Measurements from ENCODE around the gene ARID5B. TPM values are rescaled to one million over a fixed set of nuclear protein-coding genes. Genes with fewer than 3 reads are reported as not detected.

ARID5B gene
- total and polyA plus RNA-seq, 2 of the 4 experiments (the other 2 are of a cell fraction), result 41.0 to 125 TPM

- no TSS peak for BruUV-seq (replicated peaks)
- peak overlapping the region; percentile 96 for H3K27ac ChIP-seq (ENCODE audit: insufficient read depth, low read length)
- H4K5ac ChIP-seq (ENCODE audit: low read depth, low read length), result peak overlapping the region; percentile 99
- peaks cover 2% of the 10 kb centered on the region for H3K9me3 ChIP-seq (ENCODE audit: control insufficient read depth, insufficient read depth, low read length)
- CTCF ChIA-PET, result no interaction called here
- no peak overlapping the region for H2AFZ ChIP-seq (replicated peaks; ENCODE audit: low read length, poor library complexity)
- peak overlapping the region; percentile 91 for H2BK5ac ChIP-seq (ENCODE audit: low read depth, low read length, poor library complexity, severe bottlenecking)
- ATAC-seq (ENCODE audit: low read depth), result no peak
- peak overlapping the region; percentile 98 for H2AK5ac ChIP-seq (ENCODE audit: low read depth, low read length)
- no peaks in the 10 kb centered on the region for H3K27me3 ChIP-seq (ENCODE audit: control insufficient read depth, insufficient read depth, low read length)
- intact Hi-C loops (cut with micrococcal nuclease), result no loop called here
- H2BK20ac ChIP-seq (ENCODE audit: low read depth, low read length), result peak overlapping the region; percentile 84
- H3K4ac ChIP-seq (ENCODE audit: low read depth, low read length), result peak overlapping the region; percentile 98
- H3K79me1 ChIP-seq (ENCODE audit: low read depth in 1 of 2, low read length in 2 of 2), result peaks cover 4 to 25% of the 10 kb centered on the region in 2 experiments; a peak in 3 of 4 replicates
- no peak overlapping the region; the same call in 1 of the 2 replicates for H3K23ac ChIP-seq (ENCODE audit: low read depth, low read length)
- POLR2A ChIA-PET (ENCODE audit: unreplicated experiment), result no interaction called here
- H3K56ac ChIP-seq (ENCODE audit: extremely low read depth, insufficient read depth, low read length), result peak overlapping the region; percentile 61; the same call in 1 of the 2 replicates
- peak overlapping the region; percentile 100 for H3K18ac ChIP-seq (ENCODE audit: low read depth, low read length)
- peak overlapping the region; percentile 75 for H3K14ac ChIP-seq (replicated peaks; ENCODE audit: low read depth, low read length)
- no peak overlapping the region; the same call in 1 of the 2 replicates for H3K9ac ChIP-seq (ENCODE audit: low read depth, low read length)
- H3K4me3 ChIP-seq (ENCODE audit: insufficient read depth, low read depth, low read length), result no peak overlapping the region
- H3K4me2 ChIP-seq (ENCODE audit: low read depth, low read length), result no peak overlapping the region
- H2BK120ac ChIP-seq (ENCODE audit: low read depth, low read length), result peak overlapping the region; percentile 90
- peaks cover 16% of the 10 kb centered on the region for H3K4me1 ChIP-seq (ENCODE audit: control insufficient read depth, insufficient read depth, low read length)
- peaks cover 7% of the 10 kb centered on the region for H3K9me1 ChIP-seq (ENCODE audit: insufficient read depth, low read length)
- H2AK9ac ChIP-seq (replicated peaks; ENCODE audit: low read depth, low read length, poor library complexity), result no peak overlapping the region
- dilution Hi-C loops (cut with HindIII; ENCODE audit: low sequenced_read_pairs, unreplicated experiment), result no loop called here
- no peaks in the 10 kb centered on the region for H4K20me1 ChIP-seq (ENCODE audit: insufficient read depth, low read length)
- peak overlapping the region; percentile 98 for H2BK15ac ChIP-seq (ENCODE audit: low read depth, low read length)
- H3K36me3 ChIP-seq (ENCODE audit: control insufficient read depth, insufficient read depth, low read length), result no peaks in the 10 kb centered on the region
- H4K8ac ChIP-seq (ENCODE audit: low read depth in 2 of 2, low read length in 2 of 2), result peak overlapping the region; percentile 78 to 89
- DNase-seq, result no peak
- TF ChIP-seq CTCF (conservative IDR thresholded peaks at IDR 0.05; ENCODE audit: low read depth, low read length) (no peak), ELK1 (IDR thresholded peaks at IDR 0.05; ENCODE audit: borderline replicate concordance, low read depth, low read length) (no peak), BHLHE40 (IDR thresholded peaks at IDR 0.05; ENCODE audit: low read depth, low read length) (no peak), SMC3 (IDR thresholded peaks at IDR 0.05; ENCODE audit: low read depth, low read length) (no peak), FOS (IDR thresholded peaks at IDR 0.05; ENCODE audit: low read depth, low read length) (no peak), RFX5 (IDR thresholded peaks at IDR 0.05; ENCODE audit: low read depth, low read length) (no peak), MAFK (IDR thresholded peaks at IDR 0.05; ENCODE audit: low read depth, low read length) (no peak), POLR2A (IDR thresholded peaks at IDR 0.05; ENCODE audit: low read depth, low read length) (no peak), RCOR1 (IDR thresholded peaks at IDR 0.05; ENCODE audit: insufficient replicate concordance, low read length) (no peak), USF2 (IDR thresholded peaks at IDR 0.05; ENCODE audit: low read depth, low read length) (no peak), MAZ (IDR thresholded peaks at IDR 0.05; ENCODE audit: borderline replicate concordance, low read depth, low read length) (no peak), NFE2L2 (IDR thresholded peaks at IDR 0.05; ENCODE audit: low read depth, low read length) (no peak), RAD21 (IDR thresholded peaks at IDR 0.05; ENCODE audit: low read length) (no peak), MXI1 (IDR thresholded peaks at IDR 0.05; ENCODE audit: borderline replicate concordance, low read depth, low read length) (no peak), CHD1 (IDR thresholded peaks at IDR 0.05; ENCODE audit: low read depth, low read length) (no peak), CEBPB (IDR thresholded peaks at IDR 0.05; ENCODE audit: low read depth, low read length) (no peak)
- peak overlapping the region; percentile 95 for H4K91ac ChIP-seq (ENCODE audit: insufficient read depth, low read depth, low read length)
- in situ Hi-C loops (cut with MboI; ENCODE audit: low sequenced_read_pairs), result no loop called here
Observed at GRCh38 chr10:62133618-62134017, 232.1 kb downstream of the ARID5B start.
